Stimulated activated CD4-positive, alpha-beta T cell treated with anti-CD3 and anti-CD28 coated beads, Interleukin-12 subunit alpha, Interleukin-12 subunit beta, amount 100 ng/mL, for 24 hours (primary cell): Measurements from ENCODE around the gene RHO.
"Not testable (repeated sequence)": the region's sequence is repeated elsewhere in the genome, so short reads cannot be mapped to it uniquely, and the experiment has no call there.

Source experiments
- DNase-seq, 2 experiments: peaks; one replicate each; pipeline ENCODE4 v3.0.0-alpha.2; 2020; ENCODE audit warnings: low read depth in 2 of 2

RHO gene

DNA sequence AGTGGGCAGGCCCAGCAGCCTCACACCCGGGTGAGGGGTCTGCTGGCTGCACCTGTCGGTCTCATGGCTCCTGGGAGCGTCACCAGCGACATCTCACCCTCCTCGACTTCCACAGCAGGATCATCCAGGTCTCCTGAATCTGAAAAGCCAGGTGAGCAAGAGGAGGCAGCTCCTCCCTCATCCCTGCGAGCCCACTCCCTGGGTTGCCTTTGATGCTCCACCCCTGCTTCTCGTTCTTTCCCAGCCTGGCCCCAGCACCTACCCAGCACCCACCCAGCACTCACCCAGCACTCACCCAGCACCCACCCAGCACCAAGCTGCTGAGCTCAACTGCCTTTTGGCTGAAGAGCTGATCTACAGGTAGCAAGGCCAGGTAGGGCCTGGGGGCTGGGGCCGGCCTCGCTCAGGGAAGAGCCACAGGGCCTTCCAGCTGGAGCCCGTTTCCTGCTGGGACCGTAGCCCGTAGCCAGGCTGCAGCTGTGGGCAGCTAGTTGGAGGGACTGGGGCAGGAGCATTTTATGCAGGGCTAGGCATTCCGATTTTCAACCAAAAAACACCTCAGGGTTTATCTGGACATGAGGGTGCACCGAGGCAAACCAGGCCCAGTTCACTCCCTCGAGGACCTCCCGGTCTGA is 14.8 kb downstream of the RHO start, which contains the start of gene H1-8:
TSS of gene H1-8 (plus strand) at position 20 of the 635 bp plus-strand sequence. CDS start at position 64, 44 bp downstream.
- DNase-seq: no peak

DNA sequence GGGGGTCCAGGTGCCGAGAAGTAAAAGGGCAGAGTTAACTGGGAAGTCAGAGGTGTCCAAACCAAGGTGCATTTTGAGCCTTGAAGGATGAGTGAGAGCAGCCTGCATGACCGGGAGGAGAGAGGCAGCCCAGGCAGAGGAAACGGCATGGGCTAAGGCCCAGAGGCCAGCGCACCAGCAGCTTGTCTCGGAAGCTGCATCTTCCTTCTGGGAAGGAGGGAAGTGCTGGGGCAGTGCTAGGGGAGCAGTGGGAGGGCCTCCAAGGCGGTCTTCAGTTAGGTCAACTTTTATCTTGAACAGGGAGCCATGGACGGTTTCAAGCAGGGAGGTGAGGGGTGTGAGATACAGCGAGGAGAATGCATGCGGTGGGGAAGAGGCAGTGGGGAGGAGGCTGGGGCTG is 15.6 kb downstream of the RHO start:
- no peak for DNase-seq

DNA sequence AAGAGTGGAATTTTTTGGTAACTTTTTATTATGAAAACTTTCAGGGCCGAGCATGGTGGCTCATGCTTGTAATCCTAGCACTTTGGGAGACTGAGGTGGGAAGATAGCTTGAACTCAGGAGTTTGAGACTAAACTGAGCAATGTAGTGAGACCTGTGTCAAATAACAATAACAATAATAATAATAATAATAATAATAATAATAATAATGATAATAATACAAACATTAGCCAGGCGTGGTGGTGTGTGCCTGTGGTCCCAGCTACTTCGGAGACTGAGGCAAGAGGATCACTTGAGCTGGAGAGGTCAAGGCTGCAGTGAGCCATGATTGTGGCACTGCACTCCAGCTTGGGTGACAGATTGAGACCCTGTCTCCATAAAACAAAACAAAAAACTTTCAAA is 17.5 kb downstream of the RHO start:
- DNase-seq: not testable (repeated sequence)

DNA sequence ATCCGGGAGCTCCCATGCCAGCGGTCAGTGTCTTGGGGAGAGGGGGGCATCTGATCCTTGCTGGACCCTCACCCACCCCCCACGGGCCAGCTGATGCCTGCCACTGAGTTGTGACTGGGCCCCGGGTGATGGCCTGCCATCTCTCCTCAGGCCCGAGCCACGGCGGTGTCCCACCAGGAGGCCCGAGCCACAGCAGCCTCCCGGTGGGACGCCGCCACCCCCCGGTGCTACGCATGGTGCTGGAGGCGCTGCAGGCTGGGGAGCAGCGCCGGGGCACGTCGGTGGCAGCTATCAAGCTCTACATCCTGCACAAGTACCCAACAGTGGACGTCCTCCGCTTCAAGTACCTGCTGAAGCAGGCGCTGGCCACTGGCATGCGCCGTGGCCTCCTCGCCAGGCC is 18.8 kb downstream of the RHO start:
- no peak for DNase-seq

DNA sequence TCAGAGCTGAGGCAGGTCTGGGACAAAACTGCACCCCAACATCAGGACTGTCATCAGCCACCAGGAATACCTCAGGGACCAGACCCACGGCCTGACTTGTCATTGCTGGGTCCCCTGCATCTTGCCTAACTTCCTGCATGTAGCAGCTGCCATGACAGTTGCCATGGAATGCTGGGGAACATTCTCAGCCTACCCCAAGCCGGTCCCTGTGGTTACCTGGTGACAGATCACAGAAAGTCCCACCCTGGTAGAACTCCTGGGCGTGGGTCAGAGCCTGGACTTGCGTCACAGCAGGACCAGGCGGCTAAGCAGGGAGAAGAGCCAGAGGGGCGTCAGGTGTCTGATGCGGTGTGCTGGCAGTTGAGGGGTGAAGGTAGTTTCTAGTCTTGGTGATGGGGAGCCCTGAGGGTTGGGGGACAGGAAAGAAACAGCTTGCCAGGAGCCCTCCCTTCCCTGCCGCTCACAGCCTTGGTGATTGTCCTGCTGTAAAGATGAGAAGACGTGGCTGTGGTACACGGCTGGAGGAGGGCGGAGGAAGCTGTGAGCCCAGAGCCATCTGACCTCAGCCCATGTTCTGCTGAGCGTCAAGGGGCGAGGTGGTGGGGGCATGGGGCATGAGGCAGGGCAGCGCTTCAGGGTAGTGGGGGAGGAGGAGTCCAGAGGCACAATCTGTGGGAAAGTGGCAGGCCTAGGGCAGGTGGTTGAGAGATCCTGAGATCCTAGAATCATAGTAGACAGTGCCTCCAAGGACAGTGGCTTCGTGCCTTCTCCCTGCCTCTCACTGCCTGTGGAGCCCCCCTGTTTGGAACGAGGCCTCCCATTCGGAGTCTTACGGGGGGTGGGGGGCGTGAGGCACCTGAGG is 19.9 kb downstream of the RHO start:
- no peak for DNase-seq

DNA sequence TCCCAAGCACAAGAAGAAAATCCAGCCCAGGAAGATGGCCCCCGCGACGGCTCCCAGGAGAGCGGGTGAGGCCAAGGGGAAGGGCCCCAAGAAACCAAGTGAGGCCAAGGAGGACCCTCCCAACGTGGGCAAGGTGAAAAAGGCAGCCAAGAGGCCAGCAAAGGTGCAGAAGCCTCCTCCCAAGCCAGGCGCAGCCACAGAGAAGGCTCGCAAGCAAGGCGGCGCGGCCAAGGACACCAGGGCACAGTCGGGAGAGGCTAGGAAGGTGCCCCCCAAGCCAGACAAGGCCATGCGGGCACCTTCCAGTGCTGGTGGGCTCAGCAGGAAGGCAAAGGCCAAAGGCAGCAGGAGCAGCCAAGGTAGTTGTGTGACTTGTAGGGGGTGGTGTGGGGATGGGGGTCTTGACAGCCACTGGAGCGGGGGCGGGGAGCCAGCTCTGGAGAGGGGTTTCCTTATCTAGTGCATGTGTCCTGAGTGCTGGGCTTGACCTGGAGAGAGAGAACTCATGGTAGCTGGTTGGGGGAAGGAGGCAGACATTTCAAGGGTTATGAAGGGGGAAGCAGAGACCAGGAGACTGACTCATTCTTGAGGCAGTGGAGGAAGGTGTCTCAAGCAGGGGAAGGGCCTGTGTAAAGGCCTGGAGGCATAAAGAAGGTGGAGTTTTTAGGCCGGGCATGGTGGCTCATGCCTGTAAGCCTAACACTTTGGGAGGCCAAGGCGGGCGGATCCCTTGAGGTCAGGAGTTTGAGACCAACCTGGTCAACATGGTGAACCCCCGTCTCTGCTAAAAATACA is 20.8 kb downstream of the RHO start:
- no peak for DNase-seq

DNA sequence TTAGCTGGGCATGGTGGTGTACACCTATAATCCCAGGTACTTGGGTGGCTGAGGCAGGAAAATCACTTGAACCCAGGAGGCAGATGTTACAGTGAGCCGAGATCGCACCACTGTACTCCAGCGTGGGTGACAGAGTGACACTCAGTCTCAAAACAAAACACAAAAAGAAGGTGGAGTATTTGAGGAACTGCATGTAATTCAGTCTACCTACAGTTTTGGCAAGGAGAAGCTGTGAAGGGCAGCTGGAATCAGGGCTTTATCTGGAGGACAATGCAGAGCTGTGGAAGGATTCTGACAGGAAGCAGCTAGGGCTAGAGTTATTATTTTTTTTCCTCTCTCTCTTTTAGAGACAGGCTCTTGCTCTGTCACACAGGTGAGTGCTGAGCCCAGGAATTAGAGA is 21.4 kb downstream of the RHO start:
- no peak for DNase-seq

DNA sequence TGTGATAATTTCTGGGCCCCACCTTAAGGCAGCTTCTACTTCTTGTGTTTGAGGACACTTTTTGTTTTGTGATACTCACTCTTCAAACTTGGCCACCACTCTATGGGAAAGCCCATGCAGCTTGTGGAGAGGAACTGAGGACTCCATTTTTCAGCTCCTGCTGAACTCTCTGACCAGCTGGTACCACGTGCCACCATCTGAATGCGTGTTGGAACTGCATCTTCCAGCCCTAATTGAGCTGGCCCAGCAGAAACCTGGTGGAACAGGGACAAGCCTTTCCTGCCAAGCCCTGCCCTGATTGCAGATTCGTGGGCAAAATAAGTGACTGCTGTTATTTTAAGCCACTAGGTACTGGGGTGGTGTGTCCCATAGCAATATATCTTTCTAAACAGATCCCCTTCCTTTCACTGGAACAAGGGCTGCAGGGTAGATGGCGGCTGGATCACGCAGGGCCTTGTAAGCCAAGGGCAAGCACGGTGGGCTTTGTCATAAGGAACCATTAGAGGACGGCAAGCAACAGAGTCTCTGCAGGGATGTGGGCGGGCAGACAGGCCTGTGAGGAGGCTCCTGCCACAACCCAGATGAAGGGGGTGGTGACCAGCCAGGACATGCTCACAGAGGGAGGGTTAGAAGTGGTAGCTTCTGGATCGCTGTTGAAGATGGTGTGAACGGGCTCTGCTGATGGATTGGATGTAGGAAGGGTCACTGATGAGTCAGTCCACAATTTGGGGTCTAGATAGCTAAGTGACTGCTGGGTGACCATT is 24.0 kb downstream of the RHO start:
- no peak for DNase-seq

DNA sequence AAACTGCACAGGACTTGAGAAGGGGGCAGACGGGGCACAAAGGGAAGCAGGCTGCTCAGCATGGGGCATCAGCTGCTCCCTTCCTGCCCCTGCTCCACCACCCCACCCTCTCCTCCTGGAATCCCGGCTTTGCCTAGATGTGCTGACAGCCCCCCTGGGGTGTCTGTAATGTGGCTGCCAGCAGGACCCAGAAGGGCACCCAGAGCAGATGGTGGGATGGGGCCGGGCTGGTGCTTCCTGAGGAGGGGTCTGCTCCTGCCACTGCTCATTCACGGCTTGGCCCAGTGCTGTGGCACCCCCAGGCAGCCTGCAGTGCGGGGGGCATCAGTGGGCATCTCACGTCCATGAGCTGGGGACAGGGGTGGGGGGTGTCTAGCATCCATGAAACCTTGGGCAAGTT is 24.7 kb downstream of the RHO start:
- DNase-seq: no peak

DNA sequence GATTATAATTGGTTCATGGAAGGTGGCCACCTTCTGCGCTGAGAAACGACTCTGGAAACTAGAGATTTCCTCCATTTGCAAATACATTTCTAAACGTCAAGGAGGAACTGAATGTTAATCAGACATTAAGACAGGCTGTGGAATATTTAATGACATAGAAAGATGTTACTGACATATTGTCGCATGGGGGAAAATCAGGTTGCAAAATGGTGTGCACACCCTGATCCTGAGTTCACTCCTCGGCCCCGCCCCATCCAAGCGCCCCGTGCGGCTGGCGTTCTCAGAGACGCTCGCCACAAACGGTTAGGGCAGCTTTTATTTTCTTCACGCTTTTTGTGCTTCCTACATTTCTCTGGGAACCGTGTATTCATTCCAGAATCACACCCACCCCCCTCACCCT is 25.3 kb downstream of the RHO start:
- DNase-seq: no peak

DNA sequence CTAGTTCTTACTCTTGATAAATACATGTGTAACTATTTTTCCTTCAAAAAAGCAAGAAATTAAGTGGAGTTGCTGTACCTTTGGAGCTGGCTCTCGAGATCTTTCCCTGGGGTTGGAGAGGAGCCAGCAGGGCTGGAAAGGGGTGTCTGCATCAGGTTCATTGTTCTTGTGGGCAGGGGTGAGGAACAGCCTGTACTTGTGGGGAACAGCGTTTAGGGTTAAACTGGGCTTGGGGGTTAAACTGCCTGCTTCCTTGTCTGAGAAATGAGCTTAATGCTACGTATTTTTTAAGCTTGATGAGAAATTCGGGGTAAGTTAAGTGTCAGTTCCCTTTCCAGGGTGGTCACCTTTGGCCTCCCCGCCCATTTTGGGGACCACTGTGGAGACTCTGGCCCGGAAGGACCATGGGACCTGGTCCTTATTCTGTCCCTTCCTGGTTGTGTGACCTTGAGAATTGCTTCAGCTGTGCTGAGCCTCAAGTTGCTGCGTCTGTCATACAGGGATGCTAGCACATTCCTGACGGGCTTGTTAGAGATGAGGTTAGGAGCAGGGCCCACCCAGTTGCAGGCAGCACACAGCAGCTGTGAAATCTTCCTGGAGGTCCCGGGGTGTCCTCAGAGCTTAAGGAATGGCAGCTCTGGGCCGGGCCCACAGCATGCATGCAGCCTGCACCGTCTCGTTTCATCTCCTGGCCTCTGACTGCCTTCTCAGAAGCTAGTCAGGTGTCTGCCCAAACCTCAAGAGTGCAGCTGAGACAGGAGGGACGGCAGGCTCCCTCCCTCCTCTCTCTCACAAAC is 26.1 kb downstream of the RHO start:
- no peak for DNase-seq

DNA sequence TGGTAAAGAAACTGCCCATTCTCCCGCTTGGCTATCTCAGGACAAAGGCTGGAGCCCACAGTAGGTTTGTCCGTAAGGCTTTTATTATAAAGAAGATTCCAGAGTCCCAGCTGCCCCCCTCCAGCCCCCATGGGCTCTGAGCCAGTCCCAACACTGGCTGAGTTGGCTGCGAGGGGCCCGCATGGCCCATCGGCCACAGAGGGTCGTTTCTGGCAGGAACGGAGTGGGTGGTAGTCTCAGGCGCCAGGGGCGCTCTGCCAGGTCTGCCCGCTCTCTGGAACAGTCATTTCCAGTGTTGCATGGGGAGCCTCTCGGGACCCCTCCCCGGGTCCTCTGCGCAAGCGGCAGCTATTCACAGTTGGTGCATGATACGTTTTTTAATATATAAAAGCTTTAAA is 26.7 kb downstream of the RHO start:
- no peak for DNase-seq

DNA sequence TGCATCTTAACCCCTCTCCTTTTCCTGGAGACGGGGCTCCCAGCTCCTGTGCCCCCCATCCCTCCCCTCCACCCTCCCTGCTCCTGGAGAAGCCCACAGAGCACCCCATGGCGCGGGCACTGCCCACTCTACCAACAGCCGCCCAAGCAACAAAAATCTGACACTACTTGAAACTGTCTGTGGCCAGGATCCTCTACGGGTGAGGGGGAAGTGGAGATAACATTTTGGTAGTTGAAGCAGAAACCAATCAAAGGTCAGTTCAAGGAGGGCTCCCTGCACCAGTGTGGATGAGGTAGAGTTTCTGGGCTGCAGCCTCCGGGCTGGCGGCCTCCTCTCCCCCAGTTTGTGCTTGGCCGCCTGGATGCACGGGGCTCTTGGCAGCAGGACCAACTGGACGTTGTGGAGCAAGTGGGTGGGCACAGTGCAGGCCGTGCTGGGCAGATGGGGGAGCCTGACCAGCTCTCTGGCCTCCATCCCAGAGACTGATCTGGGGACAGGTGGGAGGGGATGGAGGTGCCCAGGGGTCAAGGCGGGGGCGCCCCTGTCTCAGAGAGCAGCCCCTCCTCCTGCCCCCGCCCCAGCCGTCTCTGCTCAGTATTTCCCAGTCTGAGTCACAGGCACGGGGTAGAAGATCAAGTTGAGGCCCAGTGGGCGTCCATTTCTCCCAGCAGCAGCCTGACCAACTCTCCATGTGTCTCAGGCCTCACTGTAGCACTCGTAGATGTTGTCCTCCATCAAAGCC is 27.3 kb downstream of the RHO start:
- no peak for DNase-seq

DNA sequence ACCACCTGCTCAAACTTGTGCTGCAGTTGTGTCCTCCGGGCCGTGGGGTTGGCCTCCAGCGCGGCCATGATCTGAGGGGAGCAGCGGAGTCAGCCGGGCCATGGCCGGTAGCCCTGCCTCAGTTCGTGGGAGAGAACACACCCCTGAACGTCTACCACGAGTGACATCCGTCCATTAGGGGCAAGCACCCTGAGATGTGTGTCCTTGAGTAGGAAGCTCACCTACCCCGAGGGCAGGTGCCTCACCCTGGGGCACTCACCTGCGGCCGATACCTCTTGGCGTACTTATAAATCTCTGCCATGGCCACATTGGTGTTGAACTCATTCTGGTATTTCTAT is 27.9 kb downstream of the RHO start:
- no peak for DNase-seq

DNA sequence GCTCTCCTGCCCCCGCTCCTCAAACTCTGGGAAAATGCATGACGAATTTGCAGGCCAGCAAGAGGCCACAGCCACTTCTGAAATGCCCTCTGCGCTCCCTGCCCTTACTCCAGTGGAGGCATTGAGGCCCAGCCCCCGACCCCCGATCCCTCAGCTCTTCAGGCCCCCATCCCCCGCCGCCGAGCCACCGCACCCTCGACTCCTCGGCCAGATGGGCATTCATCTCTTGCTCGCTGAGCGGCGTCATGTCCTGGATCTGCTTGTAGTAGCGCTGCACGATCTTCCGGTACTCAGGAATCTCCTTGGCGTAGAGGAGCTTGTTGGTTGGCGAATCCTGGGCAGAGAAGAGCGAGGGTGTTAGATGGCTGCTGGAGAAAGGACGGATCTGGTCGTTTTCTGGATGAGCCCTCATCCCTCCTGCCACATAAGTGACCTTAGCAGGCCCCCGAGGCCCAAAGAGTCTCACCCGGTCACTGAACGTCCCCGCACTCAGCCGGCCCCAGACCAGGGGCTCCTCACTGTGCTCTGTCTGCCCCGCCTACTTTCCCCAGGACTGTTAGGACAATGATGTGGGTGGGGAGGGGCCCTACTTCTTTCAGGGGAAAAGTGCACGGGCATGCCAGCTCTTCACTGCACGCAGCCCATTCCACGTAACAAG is 28.6 kb downstream of the RHO start:
- DNase-seq: no peak

DNA sequence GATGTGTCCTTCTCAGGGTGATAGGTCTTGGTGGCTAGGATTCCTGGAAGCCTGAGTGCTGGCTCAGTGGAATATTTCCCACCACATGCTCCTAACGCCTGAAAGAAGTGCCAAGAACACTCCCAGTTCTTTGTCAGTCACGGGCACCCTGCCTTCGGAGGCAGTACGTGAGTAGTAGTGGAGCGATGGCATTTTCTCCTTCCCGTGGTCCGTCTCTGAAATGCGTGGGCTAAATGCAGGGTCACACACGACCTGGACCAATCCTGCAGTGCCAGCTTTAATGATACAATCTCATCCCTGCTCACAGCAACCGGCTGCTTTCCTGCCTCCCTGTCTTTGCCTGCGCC is 29.1 kb downstream of the RHO start:
- no peak for DNase-seq

DNA sequence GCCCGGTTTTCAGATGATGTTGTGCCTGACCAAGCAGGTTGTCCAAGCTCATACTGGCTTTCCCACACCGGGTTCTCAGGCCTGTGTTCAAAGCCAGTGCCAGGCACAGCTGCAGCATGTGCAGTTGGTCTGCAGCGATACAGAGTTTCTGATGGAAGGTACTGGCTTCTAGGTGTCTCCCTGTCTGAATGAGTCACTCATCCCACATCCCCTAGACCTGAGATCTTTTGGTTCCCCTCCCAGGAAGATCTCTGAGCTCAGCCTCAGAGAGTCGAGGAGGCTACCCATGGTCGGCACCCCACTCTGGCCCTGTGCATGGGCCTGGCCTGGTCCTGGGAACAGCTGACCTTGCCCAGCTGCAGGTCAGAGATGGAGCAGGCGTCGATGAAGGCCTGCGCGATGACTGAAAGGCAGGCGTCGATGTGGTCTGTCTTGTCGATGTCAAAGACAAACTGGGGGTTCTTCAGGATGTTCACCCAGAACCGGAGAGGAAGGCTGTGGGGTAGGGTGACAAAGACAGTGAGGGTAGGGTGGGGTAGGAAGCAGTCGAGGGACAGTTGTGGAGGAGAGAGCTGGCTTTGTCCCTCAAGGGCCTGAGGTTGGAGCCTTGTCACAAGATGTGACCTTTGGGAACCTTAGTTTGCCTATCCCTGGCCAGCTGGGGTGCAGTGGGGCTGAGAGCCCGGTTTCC is 29.8 kb downstream of the RHO start:
- DNase-seq: no peak

DNA sequence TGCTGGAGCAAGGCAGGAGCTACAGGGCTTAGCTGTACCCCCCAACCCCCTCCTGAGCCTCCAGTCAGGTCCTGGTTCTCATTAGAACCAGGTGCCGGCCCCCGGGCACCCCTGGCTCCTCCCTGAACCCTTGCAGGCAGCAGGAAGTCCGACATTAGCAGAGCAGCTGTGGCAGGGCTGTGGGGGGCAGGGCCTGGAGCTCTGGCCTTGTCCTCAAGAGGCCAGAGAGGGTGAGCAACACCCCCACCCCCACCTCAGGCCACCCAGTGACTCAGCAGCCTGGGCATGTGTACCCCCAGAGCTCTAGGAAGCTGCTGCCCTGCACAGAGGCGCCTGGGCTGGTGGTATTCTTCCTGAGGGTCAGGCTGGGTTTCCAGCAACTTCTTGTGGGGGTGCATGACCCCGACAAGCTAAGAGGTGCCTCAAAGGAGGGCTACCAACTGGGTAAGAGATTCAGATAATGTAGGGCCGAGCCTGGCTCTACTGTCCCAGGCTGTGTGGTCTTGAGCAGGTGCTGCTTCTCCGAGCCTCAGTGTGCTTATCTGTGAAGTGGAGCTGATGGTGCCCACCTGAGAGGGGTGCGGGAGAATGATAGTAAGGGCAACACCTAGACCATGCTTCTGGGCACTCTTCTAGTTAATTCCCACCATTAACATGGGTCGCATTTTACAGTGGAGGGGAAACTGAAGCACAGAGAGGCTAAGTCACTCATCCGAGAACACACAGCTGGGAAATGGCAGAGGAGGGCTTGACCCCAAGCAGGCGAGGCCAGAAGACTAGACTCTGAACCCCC is 30.5 kb downstream of the RHO start:
- no peak for DNase-seq
